HG03196 (cell line): ENCODE data around the gene RCL1.
"Not testable (repeated sequence)": the region's sequence is repeated elsewhere in the genome, so short reads cannot be mapped to it uniquely, and the experiment has no call there.

Source experiments
- ATAC-seq: cut with Tn5 transposase; IDR thresholded peaks from one replicate; pipeline ENCODE4 v1.9.1; 2021; ENCODE audit not compliant: unreplicated experiment

RCL1 gene

DNA sequence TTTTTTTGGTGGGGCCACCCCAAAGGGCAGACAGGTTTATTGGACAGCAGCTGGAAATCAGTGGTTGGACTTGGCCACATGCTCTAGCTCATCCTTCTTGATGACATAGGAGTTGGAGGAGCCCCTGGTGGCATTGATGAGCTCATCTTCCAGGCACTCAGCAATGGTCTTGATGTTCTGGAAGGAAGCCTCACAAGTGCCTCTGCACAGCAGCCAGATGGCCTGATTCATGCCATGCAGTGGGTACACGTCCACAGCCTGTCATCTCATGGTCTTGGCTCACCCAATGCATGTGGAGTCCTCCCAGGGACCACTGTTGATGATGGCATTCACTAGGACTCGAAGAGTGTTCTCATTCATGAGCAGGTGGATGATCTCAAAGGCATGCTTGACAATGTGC is 11.3 kb upstream of the RCL1 start:
- no peak for ATAC-seq

- not testable (repeated sequence) for ATAC-seq
Observed at GRCh38 chr9:4783191-4783590, 9.6 kb upstream of the RCL1 start.

DNA sequence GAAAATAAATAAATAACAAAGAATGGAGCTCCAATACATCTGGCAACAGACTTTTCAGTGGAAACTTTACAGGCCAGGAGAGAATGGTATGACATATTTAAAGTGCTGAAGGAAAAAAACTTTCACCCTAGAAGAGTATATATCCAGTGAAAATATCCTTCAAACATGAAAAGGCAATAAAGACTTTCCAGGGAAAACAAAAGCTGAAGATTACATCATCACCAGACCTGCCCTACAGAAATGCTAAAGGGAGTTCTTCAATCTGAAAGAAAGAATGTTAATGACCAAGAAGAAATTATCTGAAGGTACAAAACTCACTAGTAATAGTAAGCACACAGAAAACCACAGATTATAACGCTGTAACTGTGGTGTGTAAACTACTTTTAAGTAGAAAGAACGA is 8.3 kb upstream of the RCL1 start:
- ATAC-seq = no peak

DNA sequence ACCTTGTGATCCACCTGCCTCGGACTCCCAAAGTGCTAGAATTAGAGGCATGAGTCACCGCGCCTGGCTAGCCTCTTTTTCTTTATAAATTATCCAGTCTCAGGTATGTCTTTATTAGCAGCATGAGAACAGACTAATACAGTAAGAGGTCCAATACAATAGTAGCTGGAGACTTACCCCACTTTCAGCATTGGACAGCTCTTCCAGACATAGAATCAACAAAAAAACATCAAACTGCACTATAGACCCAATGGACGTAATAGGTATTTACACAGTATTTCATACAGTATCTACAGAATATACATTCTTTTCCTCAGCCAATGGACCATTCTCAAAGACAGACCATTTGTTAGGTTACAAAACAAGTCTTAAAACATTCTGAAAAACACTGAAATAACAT is 6.1 kb upstream of the RCL1 start:
- ATAC-seq = no peak

DNA sequence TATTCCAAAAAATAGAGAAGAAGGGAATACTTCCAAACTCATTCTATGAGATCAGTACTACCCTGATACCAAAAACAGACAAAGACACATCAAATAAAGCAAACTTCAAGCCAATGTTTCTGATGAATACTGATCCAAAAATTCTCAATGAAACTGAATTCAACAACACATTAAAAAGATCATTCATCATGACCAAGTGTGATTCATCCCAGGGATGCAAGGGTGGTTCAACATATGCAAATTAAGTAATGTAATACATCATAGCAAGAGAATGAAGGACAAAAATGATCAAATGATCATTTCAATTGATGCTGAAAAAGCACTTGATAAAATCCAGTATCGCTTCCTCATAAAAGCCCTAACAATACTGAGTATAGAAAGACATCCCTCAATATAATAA is 4.9 kb upstream of the RCL1 start:
- ATAC-seq = no peak

DNA sequence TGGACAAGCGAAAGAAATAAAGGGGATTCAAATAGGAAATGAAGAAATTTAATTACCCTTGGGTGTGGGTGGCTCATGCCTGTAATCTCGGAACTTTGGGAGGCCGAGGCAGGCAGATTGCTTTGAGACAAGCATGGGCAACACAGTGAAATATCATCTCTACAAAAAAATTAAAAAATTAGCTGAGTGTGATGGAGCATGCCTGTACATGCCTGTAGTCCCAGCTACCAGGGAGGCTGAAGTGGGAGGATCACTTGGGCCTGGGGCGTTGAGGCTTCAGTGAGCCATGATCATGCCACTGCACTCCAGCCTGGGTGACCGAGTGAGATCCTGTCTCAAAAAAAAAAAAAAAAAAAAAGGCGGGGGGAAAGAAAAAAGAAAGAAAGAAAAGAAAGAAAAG is 4.0 kb upstream of the RCL1 start:
- ATAC-seq = no peak

DNA sequence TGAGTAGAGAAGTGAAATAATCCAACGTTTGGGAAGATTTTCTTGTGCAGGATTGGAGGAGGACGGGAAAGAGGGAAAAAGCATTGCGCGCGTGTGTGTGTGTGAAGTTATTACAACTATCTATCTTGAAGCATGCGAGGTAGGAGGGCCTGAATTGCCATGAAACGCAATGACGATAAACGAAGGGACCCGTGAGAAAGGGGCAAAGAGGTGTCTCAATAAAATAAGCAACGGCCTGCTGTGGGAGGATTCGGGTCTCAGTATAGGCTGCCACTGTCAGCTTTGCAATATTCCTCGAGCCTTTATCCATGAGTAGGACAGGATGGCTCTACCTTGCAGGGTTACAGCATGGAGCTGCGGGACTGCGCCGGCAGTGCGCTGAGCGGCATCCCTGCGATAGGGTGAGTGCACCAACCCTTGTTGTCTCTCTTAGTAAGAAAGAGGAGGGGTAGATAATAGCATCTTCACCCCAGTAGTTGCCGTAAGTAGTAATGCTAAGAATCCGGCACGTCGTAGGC is 631 bp upstream of the RCL1 start:
- peak; percentile 27 for ATAC-seq

DNA sequence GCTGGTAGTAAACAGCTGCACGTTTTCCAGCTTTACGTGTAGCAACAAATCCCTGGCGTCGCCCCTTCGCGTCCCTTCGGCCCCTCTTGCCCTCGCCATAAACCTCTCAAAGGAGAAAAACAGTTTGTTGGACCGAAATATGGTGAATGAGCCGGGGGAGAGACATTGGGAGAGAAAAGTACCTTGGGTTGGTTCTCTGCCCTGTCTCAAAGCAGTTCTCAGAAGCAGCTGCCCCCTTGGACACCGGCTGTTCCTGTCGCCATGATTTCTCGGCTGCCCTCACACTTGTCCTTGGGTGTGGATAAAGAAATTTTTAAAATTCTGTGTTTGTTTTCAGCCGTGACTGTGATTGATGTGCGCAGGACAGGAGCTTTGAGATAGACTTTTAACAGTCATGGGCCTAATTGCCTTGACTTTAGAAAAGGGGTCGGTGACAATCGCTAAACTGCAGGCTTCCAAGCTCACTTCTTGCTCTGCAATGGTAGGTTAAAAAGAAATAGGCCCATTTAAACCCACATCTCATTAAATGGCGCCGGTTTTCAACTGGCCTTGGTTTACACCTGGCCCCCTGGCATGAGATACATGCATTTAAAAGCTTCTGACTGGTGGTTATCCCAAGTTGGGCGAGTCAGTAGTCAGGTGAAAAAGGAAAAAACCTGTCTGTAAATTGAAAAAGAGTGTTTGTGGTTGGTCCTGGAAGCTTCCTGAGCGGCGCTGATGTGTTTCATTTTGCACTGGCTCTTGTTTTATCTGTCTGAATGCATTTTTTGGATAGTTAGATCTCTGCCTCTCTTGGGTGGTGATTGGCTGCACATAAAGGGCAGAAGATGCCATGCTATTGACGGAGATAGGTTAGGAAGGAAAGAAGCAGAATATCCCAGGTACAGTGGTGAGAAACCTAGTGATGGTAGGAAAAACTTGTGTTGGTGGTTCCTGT is 983 bp downstream of the RCL1 start:
- ATAC-seq = no peak

DNA sequence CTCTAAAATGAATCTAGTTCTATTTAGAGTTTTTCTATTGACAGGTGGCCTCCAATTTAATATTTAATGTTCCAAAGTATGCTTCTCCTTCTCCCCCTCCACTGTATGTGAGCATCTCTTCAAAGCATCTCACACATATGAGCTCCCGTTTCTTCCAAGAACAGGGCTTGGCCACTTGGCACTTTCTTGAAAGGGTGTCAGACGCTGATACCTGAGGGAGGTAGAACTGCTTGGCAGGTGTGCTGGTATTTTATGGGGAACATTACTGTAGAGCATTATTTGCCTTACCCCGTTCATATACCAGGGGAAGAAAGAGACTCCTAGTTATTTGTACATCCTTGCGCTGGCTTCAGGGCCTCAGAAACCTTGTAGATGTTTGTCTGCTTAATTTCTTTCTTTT is 1.9 kb downstream of the RCL1 start:
- no peak for ATAC-seq

- ATAC-seq = not testable (repeated sequence)
Observed at GRCh38 chr9:4795108-4795507, 2.4 kb downstream of the RCL1 start.

GRCh38 chr9:4796530-4796929 is 3.8 kb downstream of the RCL1 start:
- ATAC-seq = no peak

DNA sequence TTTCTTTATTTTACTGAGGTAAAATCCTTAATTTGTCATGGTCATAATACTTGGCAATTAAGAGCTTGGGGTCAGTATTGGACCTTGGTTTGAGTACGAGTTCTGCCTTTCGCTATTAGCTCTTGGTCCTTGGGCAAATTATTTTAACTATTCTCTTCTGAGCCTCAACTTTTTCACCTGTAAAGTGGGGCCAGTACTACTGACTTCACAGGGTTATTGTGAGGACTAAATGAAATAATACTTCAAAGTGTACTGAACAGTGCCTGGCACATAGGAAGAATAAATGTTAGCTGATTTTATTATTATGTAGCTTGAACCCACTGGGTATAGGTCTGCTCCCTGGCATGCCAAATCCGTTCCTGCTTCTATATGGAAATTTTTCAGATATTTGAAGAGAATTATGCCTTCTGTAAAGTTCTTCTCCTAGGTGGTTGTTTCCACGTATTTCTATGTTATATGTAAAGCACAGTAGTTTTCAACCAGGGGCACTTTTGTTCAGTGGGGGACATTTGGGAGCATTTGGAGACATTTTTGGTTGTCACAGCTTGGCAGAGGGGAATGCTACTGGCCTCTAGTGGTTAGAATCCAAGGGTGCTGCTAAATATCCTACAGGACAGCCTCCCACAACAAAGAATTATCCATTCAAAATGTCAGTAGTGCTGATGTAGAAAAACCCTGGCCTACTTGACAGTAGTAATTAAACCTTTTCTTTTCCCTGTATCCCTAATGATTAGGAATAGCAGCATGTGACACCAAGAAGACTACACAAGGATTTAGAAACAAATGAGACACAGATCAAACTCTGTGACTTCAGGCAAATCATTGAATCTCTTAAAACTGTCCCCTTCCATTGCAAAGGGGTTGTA is 4.5 kb downstream of the RCL1 start:
- no peak for ATAC-seq

- ATAC-seq = no peak
Observed at GRCh38 chr9:4797854-4798150, 5.1 kb downstream of the RCL1 start.

- no peak for ATAC-seq
Observed at GRCh38 chr9:4798281-4799032, 5.7 kb downstream of the RCL1 start.

DNA sequence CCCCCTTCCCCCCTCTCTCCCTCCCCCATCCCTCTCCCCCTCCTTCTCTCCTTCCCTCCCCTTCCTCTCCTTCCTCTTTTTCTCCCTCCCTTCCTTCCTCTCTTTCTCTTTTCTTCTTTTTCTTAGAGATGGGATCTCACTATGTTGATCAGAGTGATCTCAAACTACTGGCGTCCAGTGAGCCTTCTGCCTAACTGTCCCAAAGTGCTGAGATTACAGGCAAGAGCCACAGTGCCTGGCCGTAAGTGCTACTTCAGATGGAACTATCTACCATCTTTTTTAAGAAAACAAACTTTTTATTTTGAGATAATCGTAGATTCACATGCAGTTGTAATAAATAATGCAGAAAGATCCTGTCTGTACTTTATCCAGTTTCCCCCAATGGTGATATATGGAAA is 6.3 kb downstream of the RCL1 start:
- ATAC-seq = no peak

GRCh38 chr9:4799775-4800174 is 7.0 kb downstream of the RCL1 start:
- no peak for ATAC-seq

GRCh38 chr9:4801156-4801555 is 8.4 kb downstream of the RCL1 start:
- ATAC-seq = no peak

- no peak for ATAC-seq
Observed at GRCh38 chr9:4803670-4804530, 11.2 kb downstream of the RCL1 start.

DNA sequence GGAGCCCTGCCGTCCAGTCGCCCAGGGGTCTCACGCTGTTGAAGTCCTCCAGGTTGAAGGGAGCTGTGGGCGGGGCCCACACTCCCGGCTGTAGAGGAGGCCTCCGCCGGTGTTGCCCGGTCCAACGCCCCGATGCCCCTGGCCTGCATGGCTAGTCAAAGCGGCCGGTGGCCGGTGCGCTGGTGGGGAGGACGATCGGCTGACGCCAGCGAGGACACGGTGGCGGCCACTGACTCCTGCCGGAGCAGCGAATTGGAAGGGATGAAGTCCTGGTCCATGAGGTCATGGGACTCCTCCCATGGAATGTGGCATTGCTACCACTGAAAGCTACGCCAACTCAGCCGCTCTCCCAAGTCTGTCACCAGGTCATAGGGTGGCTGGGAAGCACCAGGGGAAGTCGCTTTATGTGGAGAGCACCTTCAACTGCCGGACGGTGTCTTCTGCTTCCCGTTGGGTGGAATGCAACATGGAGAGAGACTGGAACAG is 11.8 kb downstream of the RCL1 start:
- ATAC-seq = no peak
